K562 (cell line): ENCODE data around the gene MS4A7. TPM values are rescaled to one million over a fixed set of nuclear protein-coding genes. Genes with fewer than 3 reads are reported as not detected.

Source experiments
- ATAC-seq: fragments of 200-7000 bp; cut with Tn5 transposase; 3 replicates; pipeline ENCODE4 v1.9.1; 2020; ENCODE audit warnings: moderate library complexity
- BruUV-seq: library from RNA; stranded (reverse); fragments of 400-500 nt; replicated peaks from 2 replicates; lab custom pipeline; 2021; lab: Mats Ljungman, UMichigan
- CTCF ChIA-PET: fragments of 300-600 bp; formaldehyde crosslinking; extraction: SDS; loops from one replicate; lab custom pipeline; 2021; ENCODE audit warnings: low intra/inter-chr PET ratio; lab: Yijun Ruan, JAX
- POLR2A ChIA-PET: fragments of 300-600, 350-650 bp; sonication (Branson Sonifier 250); formaldehyde crosslinking; extraction: SDS; loops from one replicate; lab custom pipeline; 2021; ENCODE audit warnings: antibody characterized with exemption, inconsistent platforms; lab: Yijun Ruan, JAX
- DNase-seq, 4 experiments: peaks; one replicate each; pipeline versions ENCODE4 v3.0.0 to v3.0.0-alpha.2; 2011 to 2018; ENCODE audit warnings: low spot score in 3 of 4, mixed read lengths in 3 of 4; ENCODE audit errors: extremely low read depth in 1 of 4
- FAIRE-seq: peaks from 2 replicates; lab custom pipeline; 2011; peaks lifted over from hg19 to GRCh38; lab: Jason Lieb, UNC
- H2AFZ ChIP-seq: 2 replicates; pipeline ENCODE4 v1.6.0; 2011; ENCODE audit warnings: low read depth, low read length, control low read depth, inconsistent platforms
- H3K27ac ChIP-seq: fragments of 200-600 bp; 3 replicates; pipeline ENCODE4 v1.8.0; 2011; ENCODE audit warnings: low read depth, mild to moderate bottlenecking, control low read depth, inconsistent platforms, low read length, moderate library complexity, mixed read lengths; ENCODE audit errors: extremely low read depth
- H3K27me3 ChIP-seq, 2 experiments: fragments of 300-600 bp in 1 of 2; 2 replicates in 1 of 2; 3 replicates in 1 of 2; pipeline versions ENCODE4 v1.6.0 to v1.8.0; 2011; ENCODE audit warnings: inconsistent platforms in 2 of 2, low read length in 2 of 2, mild to moderate bottlenecking in 1 of 2, mixed read lengths in 1 of 2, moderate library complexity in 1 of 2; ENCODE audit not compliant: control insufficient read depth in 2 of 2, insufficient read depth in 2 of 2
- H3K36me3 ChIP-seq: fragments of 300-600 bp; 3 replicates; pipeline ENCODE4 v1.8.0; 2011; ENCODE audit warnings: mild to moderate bottlenecking, low read length, inconsistent platforms; ENCODE audit not compliant: control insufficient read depth, insufficient read depth
- H3K4me1 ChIP-seq, 2 experiments: fragments of 200-600 bp in 1 of 2; replicated peaks in 1 of 2; 2 replicates in 1 of 2; 3 replicates in 1 of 2; pipeline versions ENCODE4 v1.5.1 to v1.8.0; 2011; ENCODE audit warnings: inconsistent platforms in 2 of 2, low read length in 2 of 2, mild to moderate bottlenecking in 1 of 2, mixed read lengths in 1 of 2, moderate library complexity in 1 of 2; ENCODE audit not compliant: control insufficient read depth in 2 of 2, insufficient read depth in 2 of 2
- H3K4me2 ChIP-seq: 2 replicates; pipeline ENCODE4 v1.6.1; 2011; ENCODE audit warnings: low read length, control low read depth, inconsistent platforms, mixed read lengths; ENCODE audit not compliant: insufficient read depth
- H3K4me3 ChIP-seq: fragments of 200-600 bp; sonication (generic), shearing (Covaris generic); 2 replicates; pipeline ENCODE4 v1.5.1; 2016; ENCODE audit warnings: control low read depth, inconsistent platforms
- H3K79me2 ChIP-seq: fragments of 200-600 bp; 3 replicates; pipeline ENCODE4 v1.8.0; 2011; ENCODE audit warnings: low read length, inconsistent platforms; ENCODE audit not compliant: control insufficient read depth, insufficient read depth
- H3K9ac ChIP-seq, 2 experiments: 2 replicates each; pipeline versions ENCODE4 v1.6.0 to v1.6.1; 2011; ENCODE audit warnings: low read depth in 2 of 2, low read length in 2 of 2, control low read depth in 1 of 2, inconsistent platforms in 1 of 2, mild to moderate bottlenecking in 1 of 2, mixed read lengths in 1 of 2; ENCODE audit not compliant: insufficient read depth in 1 of 2
- H3K9me1 ChIP-seq: one replicate; pipeline ENCODE4 v1.6.0; 2011; ENCODE audit warnings: inconsistent platforms, mild to moderate bottlenecking, low read length, moderate library complexity; ENCODE audit not compliant: control insufficient read depth, insufficient read depth
- H3K9me3 ChIP-seq: replicated peaks from 2 replicates; pipeline ENCODE4 v1.5.1; 2011; ENCODE audit warnings: low read depth, low read length, inconsistent platforms; ENCODE audit not compliant: control insufficient read depth, insufficient read depth
- H4K20me1 ChIP-seq: replicated peaks from 2 replicates; pipeline ENCODE4 v1.6.1; 2011; ENCODE audit warnings: low read length, inconsistent platforms, mixed read lengths; ENCODE audit not compliant: control insufficient read depth, insufficient read depth
- CEBPB ChIP-seq: fragments of 450-650 bp; IDR thresholded peaks from 2 replicates; pipeline ENCODE4 v1.6.1; 2016; ENCODE audit warnings: missing genetic modification characterization, missing compliant biosample characterization
- CSDE1 ChIP-seq, 2 experiments: fragments of 450-650 bp; IDR thresholded peaks; 2 replicates each; pipeline ENCODE4 v1.6.1; 2016; ENCODE audit warnings: mild to moderate bottlenecking in 1 of 2
- DNMT1 ChIP-seq: fragments of 450-650 bp; IDR thresholded peaks from 2 replicates; pipeline ENCODE4 v1.6.1; 2016; ENCODE audit warnings: antibody characterized with exemption, mild to moderate bottlenecking
- DPF2 ChIP-seq: fragments of 450-650 bp; IDR thresholded peaks from 2 replicates; pipeline ENCODE4 v1.6.1; 2016
- ZNF143 ChIP-seq: sonication (generic); formaldehyde crosslinking; IDR thresholded peaks from 2 replicates; pipeline ENCODE4 v1.9.0; 2022; ENCODE audit warnings: mild to moderate bottlenecking, missing genetic modification reagents
- ZNF146 ChIP-seq: IDR thresholded peaks from one replicate; pipeline ENCODE4 v1.6.1; 2018; ENCODE audit warnings: missing compliant biosample characterization; ENCODE audit not compliant: unreplicated experiment
- ZNF830 ChIP-seq: fragments of 250-450 bp; sonication (Bioruptor Pico); IDR thresholded peaks from 2 replicates; pipeline ENCODE4 v1.5.0; 2021; ENCODE audit warnings: mild to moderate bottlenecking
- WGBS: fragments of 100-300 bp; shearing (Covaris generic); methylation state at CpG from one replicate; pipeline ENCODE4 v1.1.6; 2016; ENCODE audit warnings: low coverage, mixed read lengths; ENCODE audit not compliant: insufficient coverage; ENCODE audit errors: missing lambda C conversion rate; 5-methylcytosine and 5-hydroxymethylcytosine counted together
- in situ Hi-C: fragments of 300-500 bp; cut with MboI; formaldehyde crosslinking; loops from 4 replicates; pipeline ENCODE4 v1.15.0; 2018; ENCODE audit warnings: inconsistent platforms, mixed read lengths
- intact Hi-C: fragments of 100-400 bp; cut with micrococcal nuclease; formaldehyde crosslinking; loops from 2 replicates; pipeline ENCODE4 v1.14.2; 2022
- polyA plus RNA-seq, 8 experiments: library from polyadenylated mRNA; depleted of rRNA in 4 of 8; stranded (reverse) in 5 of 8; unstranded in 3 of 8; fragments of >200 nt; fragmentation: Nextera tagmentation in 2 of 8; fragmentation: Illumina TruSeq in 1 of 8; extraction: Ambion mirVana in 2 of 8; extraction: Trizol in 1 of 8; gene quantifications; 2 replicates each; pipeline versions ENCODE4 v1.2.1 to v1.2.3, GENCODE V29; 2011 to 2014; ENCODE audit warnings: inconsistent platforms in 1 of 8, missing spikeins in 1 of 8
- total RNA-seq, 7 experiments: library from RNA; depleted of rRNA in 6 of 7; stranded (reverse); fragments of >200 nt in 6 of 7; fragmentation: Illumina TruSeq in 2 of 7; extraction: Trizol in 2 of 7; gene quantifications; 2 replicates each; pipeline versions ENCODE4 v1.2.1 to v1.2.3, GENCODE V29; 2011 to 2021; ENCODE audit warnings: low replicate concordance in 1 of 7
- TF ChIP-seq, protein P1 (sequence below): fragments of 150-350 bp; conservative IDR thresholded peaks from 2 replicates; pipeline ENCODE4 v1.6.1; 2014; ENCODE audit warnings: low read length
- TF ChIP-seq, protein P2 (sequence below): fragments of 450-650 bp; IDR thresholded peaks from 2 replicates; pipeline ENCODE4 v1.6.1; 2016; ENCODE audit warnings: missing biosample characterization, missing genetic modification characterization
- TF ChIP-seq, protein P3 (sequence below): fragments of 250-450 bp; sonication (Bioruptor Pico); IDR thresholded peaks from 2 replicates; pipeline ENCODE4 v1.5.0; 2022; ENCODE audit warnings: mild to moderate bottlenecking

Gene MS4A7
- total and polyA plus RNA-seq, 9 of the 15 experiments (the other 6 are each of a cell fraction or from before 2014, with no cell fraction given): not detected

DNA sequence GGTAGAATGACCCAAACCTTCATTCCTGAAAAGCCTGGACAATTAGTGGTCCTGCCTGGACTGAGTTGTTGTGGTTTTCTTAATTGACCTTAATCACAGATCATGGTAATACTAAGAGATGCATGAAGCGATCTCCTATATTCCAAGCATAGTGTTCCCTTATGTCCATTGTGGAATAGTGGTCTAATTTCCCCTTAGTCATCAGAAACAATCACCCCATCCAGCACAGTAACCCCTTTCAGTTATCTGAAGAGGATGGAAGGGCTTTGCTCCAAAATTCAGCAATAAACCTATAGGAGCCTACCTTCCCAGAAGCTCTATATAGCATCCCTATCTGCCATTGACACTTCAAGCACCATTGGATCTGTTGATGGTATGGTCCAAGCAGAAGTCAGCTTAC, 44.3 kb downstream of the MS4A7 start:
- BruUV-seq: no TSS peak
- no peaks in the 10 kb centered on the region for H3K36me3 ChIP-seq
- H3K79me2 ChIP-seq: no peaks in the 10 kb centered on the region
- H3K27ac ChIP-seq: no peak overlapping the region
- H3K9me1 ChIP-seq: no peaks in the 10 kb centered on the region
- H3K4me2 ChIP-seq: no peak overlapping the region
- no peaks in the 10 kb centered on the region for H3K9me3 ChIP-seq
- H3K9ac ChIP-seq: no peak overlapping the region
- intact Hi-C loops (no loop called here), in situ Hi-C loops (no loop called here)
- WGBS: 0% methylated on average over 1 of the region's 1 CpG
- FAIRE-seq: no peak
- TF ChIP-seq, protein P1, sequence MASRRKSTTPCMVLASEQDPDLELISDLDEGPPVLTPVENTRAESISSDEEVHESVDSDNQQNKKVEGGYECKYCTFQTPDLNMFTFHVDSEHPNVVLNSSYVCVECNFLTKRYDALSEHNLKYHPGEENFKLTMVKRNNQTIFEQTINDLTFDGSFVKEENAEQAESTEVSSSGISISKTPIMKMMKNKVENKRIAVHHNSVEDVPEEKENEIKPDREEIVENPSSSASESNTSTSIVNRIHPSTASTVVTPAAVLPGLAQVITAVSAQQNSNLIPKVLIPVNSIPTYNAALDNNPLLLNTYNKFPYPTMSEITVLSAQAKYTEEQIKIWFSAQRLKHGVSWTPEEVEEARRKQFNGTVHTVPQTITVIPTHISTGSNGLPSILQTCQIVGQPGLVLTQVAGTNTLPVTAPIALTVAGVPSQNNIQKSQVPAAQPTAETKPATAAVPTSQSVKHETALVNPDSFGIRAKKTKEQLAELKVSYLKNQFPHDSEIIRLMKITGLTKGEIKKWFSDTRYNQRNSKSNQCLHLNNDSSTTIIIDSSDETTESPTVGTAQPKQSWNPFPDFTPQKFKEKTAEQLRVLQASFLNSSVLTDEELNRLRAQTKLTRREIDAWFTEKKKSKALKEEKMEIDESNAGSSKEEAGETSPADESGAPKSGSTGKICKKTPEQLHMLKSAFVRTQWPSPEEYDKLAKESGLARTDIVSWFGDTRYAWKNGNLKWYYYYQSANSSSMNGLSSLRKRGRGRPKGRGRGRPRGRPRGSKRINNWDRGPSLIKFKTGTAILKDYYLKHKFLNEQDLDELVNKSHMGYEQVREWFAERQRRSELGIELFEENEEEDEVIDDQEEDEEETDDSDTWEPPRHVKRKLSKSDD: no peak
- TF ChIP-seq ZNF830 (CRISPR knock-in tag) (no peak), ZNF146 (no peak), CSDE1 (IDR thresholded peaks at IDR 0.05) (no peak), DNMT1 (no peak), ZNF143 (no peak), CEBPB (no peak), DPF2 (no peak)
- TF ChIP-seq, protein P2, sequence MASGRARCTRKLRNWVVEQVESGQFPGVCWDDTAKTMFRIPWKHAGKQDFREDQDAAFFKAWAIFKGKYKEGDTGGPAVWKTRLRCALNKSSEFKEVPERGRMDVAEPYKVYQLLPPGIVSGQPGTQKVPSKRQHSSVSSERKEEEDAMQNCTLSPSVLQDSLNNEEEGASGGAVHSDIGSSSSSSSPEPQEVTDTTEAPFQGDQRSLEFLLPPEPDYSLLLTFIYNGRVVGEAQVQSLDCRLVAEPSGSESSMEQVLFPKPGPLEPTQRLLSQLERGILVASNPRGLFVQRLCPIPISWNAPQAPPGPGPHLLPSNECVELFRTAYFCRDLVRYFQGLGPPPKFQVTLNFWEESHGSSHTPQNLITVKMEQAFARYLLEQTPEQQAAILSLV (tag): no peak
- TF ChIP-seq, protein P3, sequence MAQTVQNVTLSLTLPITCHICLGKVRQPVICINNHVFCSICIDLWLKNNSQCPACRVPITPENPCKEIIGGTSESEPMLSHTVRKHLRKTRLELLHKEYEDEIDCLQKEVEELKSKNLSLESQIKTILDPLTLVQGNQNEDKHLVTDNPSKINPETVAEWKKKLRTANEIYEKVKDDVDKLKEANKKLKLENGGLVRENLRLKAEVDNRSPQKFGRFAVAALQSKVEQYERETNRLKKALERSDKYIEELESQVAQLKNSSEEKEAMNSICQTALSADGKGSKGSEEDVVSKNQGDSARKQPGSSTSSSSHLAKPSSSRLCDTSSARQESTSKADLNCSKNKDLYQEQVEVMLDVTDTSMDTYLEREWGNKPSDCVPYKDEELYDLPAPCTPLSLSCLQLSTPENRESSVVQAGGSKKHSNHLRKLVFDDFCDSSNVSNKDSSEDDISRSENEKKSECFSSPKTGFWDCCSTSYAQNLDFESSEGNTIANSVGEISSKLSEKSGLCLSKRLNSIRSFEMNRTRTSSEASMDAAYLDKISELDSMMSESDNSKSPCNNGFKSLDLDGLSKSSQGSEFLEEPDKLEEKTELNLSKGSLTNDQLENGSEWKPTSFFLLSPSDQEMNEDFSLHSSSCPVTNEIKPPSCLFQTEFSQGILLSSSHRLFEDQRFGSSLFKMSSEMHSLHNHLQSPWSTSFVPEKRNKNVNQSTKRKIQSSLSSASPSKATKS (CRISPR knock-in tag): no peak
- no peak overlapping the region for H3K4me3 ChIP-seq
- ChIA-PET POLR2A (no interaction called here), CTCF (no interaction called here)
- no peaks in the 10 kb centered on the region for H3K27me3 ChIP-seq
- no peaks in the 10 kb centered on the region for H4K20me1 ChIP-seq
- ATAC-seq: no peak
- no peaks in the 10 kb centered on the region for H3K4me1 ChIP-seq
- H2AFZ ChIP-seq: no peak overlapping the region
- DNase-seq: no peak
